Ascending aorta (tissue), 2 donors: Measurements from ENCODE around the gene RFX8. TPM values are rescaled to one million over a fixed set of nuclear protein-coding genes. Genes with fewer than 3 reads are reported as not detected.
A peak's percentile ranks its signal among the peaks of the same experiment; 100 is the strongest.

Experiments
- DNase-seq, 2 donors: peaks; one replicate each; pipeline ENCODE4 v3.0.0-alpha.2; 2019; ENCODE audit warnings: low spot score in 2 of 2
- H3K27ac ChIP-seq, 2 donors: fragments of 200-600 bp; sonication (generic); one replicate each; pipeline ENCODE4 v1.5.1; 2016 to 2017; ENCODE audit warnings: mild to moderate bottlenecking in 1 of 2
- H3K27me3 ChIP-seq: fragments of 200-600 bp; sonication (generic); one replicate; pipeline ENCODE4 v1.5.1; 2017
- H3K36me3 ChIP-seq, 2 donors: fragments of 200-600 bp; sonication (generic); one replicate each; pipeline ENCODE4 v1.5.1; 2016
- H3K4me1 ChIP-seq, 2 donors: fragments of 200-600 bp; sonication (generic); one replicate each; pipeline ENCODE4 v1.5.1; 2016 to 2017; ENCODE audit warnings: mild to moderate bottlenecking in 1 of 2
- H3K4me3 ChIP-seq, 2 donors: fragments of 200-600 bp; sonication (generic); one replicate each; pipeline ENCODE4 v1.5.1; 2016 to 2017; ENCODE audit warnings: mild to moderate bottlenecking in 1 of 2
- H3K9me3 ChIP-seq, 2 donors: fragments of 200-600 bp; sonication (generic); one replicate each; pipeline ENCODE4 v1.5.1; 2016
- intact Hi-C: fragments of 100-400 bp; cut with DNase I; formaldehyde crosslinking; loops from one replicate; pipeline ENCODE4 v1.15.1; 2023
- total RNA-seq: library from RNA; depleted of rRNA; stranded (reverse); fragments of >200 nt; gene quantifications from one replicate; pipeline ENCODE4 v1.1.0, GENCODE V29; 2016
- TF ChIP-seq, protein P1 (sequence below), 3 experiments: fragments of 200-600 bp in 2 of 3; fragments of 450-650 bp in 1 of 3; sonication (generic) in 2 of 3; IDR thresholded peaks; one replicate each; pipeline ENCODE4 v1.5.1; 2016 to 2019; ENCODE audit warnings: antibody characterized with exemption in 3 of 3, mild to moderate bottlenecking in 1 of 3, moderate library complexity in 1 of 3

The RFX8 gene
- total RNA-seq, 1 donor from 2014 or later = not detected

DNA sequence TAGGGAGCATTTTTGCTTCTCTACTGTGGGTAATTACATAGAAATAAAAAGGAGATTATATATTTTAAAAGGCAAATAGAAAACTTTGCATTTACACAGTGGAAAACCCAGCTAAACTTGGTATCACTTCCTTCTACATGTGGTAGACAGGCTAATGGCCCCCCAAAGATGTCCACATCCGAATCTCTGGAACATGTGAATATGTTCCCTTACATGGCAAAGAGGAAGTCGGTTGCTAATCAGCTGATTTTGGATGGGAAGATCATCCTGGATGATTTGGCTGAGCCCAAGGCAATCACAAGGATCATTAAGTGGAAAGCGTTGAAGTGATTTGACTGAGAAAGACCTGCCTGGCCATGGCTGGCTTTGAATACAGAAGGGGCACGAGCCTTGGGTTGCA is 113.8 kb downstream of the RFX8 start:
- intact Hi-C loops = no loop called here
- TF ChIP-seq, protein P1, sequence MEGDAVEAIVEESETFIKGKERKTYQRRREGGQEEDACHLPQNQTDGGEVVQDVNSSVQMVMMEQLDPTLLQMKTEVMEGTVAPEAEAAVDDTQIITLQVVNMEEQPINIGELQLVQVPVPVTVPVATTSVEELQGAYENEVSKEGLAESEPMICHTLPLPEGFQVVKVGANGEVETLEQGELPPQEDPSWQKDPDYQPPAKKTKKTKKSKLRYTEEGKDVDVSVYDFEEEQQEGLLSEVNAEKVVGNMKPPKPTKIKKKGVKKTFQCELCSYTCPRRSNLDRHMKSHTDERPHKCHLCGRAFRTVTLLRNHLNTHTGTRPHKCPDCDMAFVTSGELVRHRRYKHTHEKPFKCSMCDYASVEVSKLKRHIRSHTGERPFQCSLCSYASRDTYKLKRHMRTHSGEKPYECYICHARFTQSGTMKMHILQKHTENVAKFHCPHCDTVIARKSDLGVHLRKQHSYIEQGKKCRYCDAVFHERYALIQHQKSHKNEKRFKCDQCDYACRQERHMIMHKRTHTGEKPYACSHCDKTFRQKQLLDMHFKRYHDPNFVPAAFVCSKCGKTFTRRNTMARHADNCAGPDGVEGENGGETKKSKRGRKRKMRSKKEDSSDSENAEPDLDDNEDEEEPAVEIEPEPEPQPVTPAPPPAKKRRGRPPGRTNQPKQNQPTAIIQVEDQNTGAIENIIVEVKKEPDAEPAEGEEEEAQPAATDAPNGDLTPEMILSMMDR (IDR thresholded peaks at IDR 0.05) = no peak
- peak in 1 of 2 donors; percentile 35 for DNase-seq

GRCh38 chr2:101360232-101360631 is 114.7 kb downstream of the RFX8 start:
- intact Hi-C loops = no loop called here
- Histone ChIP-seq H3K36me3 (no peaks in the 10 kb centered on the region), H3K27ac (no peak overlapping the region), H3K9me3 (no peaks in the 10 kb centered on the region), H3K4me1 (no peaks in the 10 kb centered on the region), H3K4me3 (no peak overlapping the region), H3K27me3 (no peaks in the 10 kb centered on the region)
- TF ChIP-seq, protein P1 (IDR thresholded peaks at IDR 0.05) = no peak
- DNase-seq = peak in 1 of 2 donors; percentile 13

More for the DNA sequence above, 113.8 kb downstream of the RFX8 start:
- H3K4me1 ChIP-seq = no peaks in the 10 kb centered on the region
- no peak overlapping the region for H3K27ac ChIP-seq
- no peak overlapping the region for H3K4me3 ChIP-seq
- no peaks in the 10 kb centered on the region for H3K9me3 ChIP-seq
- H3K27me3 ChIP-seq = no peaks in the 10 kb centered on the region
- H3K36me3 ChIP-seq = no peaks in the 10 kb centered on the region

- Histone ChIP-seq H3K4me3 (no peak overlapping the region), H3K36me3 (no peaks in the 10 kb centered on the region)
Measured at GRCh38 chr2:101359410-101359954, 115.4 kb downstream of the RFX8 start.

DNA sequence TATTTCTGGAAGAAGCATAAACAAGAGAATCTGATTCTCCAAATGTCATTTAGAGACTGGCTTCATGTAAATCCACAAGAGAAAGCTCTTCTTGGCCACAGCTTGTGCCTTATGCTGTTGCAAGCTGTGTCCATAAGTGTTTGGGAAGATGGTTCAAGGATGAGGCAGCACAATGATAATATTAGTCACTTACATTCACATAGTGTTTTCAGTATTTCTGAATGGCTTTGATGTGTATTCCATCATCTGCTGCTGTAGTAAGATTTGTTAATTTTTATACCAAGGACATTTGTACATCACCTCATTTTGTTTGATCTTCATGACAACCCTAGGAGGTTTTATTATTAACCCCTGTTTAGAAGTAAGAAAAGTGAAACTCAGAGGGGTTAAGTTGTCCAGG is 117.5 kb downstream of the RFX8 start:
- Histone ChIP-seq H3K4me3 (no peak overlapping the region), H3K36me3 (no peaks in the 10 kb centered on the region), H3K4me1 (no peaks in the 10 kb centered on the region), H3K9me3 (no peaks in the 10 kb centered on the region), H3K27me3 (no peaks in the 10 kb centered on the region), H3K27ac (no peak overlapping the region)
- DNase-seq = no peak
- intact Hi-C loops = no loop called here
- TF ChIP-seq, protein P1 (IDR thresholded peaks at IDR 0.05) = no peak

More at GRCh38 chr2:101359410-101359954, 115.4 kb downstream of the RFX8 start:
- Histone ChIP-seq H3K9me3 (no peaks in the 10 kb centered on the region), H3K27me3 (no peaks in the 10 kb centered on the region), H3K4me1 (no peaks in the 10 kb centered on the region), H3K27ac (no peak overlapping the region)
- TF ChIP-seq, protein P1 (IDR thresholded peaks at IDR 0.05) = no peak
- DNase-seq = peak in 1 of 2 donors; percentile 49
- intact Hi-C loops = no loop called here

GRCh38 chr2:101356521-101356920 is 118.4 kb downstream of the RFX8 start:
- Histone ChIP-seq H3K9me3 (no peaks in the 10 kb centered on the region), H3K27me3 (no peaks in the 10 kb centered on the region), H3K4me3 (no peak overlapping the region), H3K27ac (no peak overlapping the region), H3K36me3 (no peaks in the 10 kb centered on the region), H3K4me1 (no peaks in the 10 kb centered on the region)
- DNase-seq = no peak
- intact Hi-C loops = no loop called here
- TF ChIP-seq, protein P1 (IDR thresholded peaks at IDR 0.05) = no peak

- intact Hi-C loops = no loop called here
- H3K27ac ChIP-seq = no peak overlapping the region
- no peak for DNase-seq
- no peaks in the 10 kb centered on the region for H3K4me1 ChIP-seq
- H3K36me3 ChIP-seq = no peaks in the 10 kb centered on the region
- TF ChIP-seq, protein P1 (IDR thresholded peaks at IDR 0.05) = no peak
- H3K4me3 ChIP-seq = no peak overlapping the region
- H3K9me3 ChIP-seq = no peaks in the 10 kb centered on the region
- no peaks in the 10 kb centered on the region for H3K27me3 ChIP-seq
Measured at GRCh38 chr2:101356055-101356454, 118.9 kb downstream of the RFX8 start.
